Esophagus mucosa (tissue), 1 donor: ENCODE data around the gene PTPN7. TPM values are rescaled to one million over a fixed set of nuclear protein-coding genes. Genes with fewer than 3 reads are reported as not detected.

Experiments used
- ATAC-seq: fragments of 200-7000 bp; cut with Tn5 transposase; one replicate; pipeline ENCODE4 v1.9.1; 2020
- total RNA-seq: library from RNA; stranded (reverse); gene quantifications from one replicate; pipeline ENCODE4 v1.2.4, GENCODE V29; 2023
- donor health status: DM: yes; HTN: yes; CAD: no.

Gene PTPN7
- total RNA-seq, 1 donor from 2014 or later = 1.2 TPM

DNA sequence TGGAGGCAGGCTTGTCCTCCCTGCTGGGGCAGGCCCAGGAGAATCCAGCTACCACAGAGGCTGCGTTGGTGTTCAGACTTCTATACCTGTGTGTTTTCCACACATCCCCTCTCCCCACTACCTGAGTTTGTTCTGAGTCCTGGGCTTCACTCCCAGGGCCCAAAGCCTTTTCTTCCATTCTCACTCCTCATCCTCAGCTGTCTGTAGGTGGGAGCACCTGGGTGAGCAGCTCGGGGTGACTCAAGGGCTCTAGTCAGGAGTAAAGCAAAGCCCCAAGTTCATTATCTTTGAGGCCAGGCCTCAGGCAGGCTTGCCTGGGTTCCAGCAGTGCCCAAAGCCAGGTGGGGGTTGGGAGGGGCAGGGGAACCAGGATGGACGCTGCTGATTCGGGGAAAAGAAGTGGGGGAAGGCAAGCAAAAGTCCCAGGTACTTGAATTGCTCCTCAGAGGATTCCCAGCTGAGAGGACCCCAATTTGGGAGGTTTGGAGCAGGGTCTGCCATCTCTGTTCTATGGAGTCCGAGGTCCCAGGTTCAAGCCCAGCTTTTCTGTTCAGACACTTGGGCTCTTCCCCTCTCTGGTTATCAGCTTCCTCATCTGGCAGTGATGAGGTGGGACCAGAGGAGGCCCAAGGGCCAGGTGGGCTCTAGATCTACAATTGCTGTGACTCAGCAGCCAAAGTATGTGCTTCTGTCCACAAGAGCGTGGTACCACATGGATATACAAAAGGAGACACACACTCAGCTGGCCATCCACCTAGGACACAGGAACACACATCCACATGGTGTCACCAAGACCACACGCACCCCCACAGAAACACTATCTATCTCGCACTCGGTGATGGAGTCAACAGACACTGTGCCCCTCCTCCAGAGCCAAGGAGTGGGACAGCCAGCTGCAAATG lies 5.8 kb upstream of the PTPN7 start:
- ATAC-seq = no peak

DNA sequence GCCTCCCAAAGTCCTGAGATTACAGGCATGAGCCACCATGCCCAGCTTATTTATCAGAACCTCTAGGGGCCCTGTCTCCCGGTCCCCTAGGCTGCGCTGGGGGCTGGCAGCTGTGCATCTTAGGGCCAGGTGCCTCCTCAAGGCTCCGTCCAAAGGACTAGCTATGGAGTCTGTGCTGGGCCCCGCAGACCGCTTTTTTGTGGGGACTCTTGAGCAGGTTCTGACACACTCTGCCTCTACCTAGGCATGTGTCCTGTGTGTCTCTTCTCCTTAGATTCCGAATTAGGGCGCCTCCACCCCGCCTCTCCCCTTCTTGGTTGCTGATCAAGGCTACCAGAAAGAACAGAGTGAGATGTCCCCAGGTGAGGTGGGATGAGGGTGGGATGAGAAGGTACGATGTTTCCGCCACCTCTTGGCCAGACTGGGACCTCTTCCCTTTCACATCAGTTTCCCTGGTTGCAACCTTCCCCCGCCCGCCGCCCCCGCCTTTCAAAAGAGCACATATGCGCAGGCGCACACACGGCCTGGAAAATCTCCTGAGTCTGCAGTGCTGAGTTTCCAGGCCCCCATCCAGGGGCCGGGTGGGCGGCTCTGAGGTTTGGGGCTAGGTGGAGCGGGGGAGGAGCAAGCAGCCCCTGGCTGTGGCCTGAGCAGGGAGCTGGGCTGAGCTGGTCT lies 5.0 kb upstream of the PTPN7 start:
- ATAC-seq = no peak

DNA sequence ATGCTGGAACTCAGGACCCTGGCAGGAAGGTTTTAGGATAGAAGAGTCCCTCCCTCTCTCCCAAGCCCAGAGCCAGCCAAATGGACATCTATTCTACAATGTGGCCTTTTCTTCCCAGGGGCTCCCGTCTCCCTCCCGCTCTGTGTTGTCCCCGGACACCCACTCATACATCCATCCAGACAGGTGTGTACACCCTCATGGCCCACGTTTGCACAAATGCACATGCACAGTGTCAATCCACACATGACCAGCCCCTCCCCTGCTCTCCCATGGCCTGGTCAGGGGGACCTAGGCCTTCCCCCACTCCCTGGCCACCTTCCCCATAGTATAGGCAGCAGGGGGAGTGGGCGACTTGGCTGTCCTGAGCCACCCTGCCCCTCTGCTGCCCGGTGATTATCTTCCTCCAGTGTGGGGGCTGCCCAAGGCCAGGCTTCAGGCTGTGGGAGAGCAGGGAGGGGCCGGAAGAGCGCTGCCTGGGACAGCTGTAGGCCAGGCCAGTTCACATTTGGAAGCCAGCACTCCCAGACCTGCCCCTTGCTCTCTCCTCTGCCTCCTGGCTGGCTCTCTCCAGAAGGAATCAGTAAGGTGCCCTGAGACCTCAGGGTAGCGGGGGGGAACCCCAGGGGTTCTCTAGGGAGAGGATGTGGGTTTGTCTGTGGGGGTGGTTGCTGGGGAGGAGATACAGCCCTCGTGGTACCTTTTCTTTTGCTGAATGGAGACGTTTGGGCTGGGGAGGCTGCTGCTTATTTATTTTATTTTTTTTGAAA lies 4.1 kb upstream of the PTPN7 start:
- peak; percentile 25 for ATAC-seq

DNA sequence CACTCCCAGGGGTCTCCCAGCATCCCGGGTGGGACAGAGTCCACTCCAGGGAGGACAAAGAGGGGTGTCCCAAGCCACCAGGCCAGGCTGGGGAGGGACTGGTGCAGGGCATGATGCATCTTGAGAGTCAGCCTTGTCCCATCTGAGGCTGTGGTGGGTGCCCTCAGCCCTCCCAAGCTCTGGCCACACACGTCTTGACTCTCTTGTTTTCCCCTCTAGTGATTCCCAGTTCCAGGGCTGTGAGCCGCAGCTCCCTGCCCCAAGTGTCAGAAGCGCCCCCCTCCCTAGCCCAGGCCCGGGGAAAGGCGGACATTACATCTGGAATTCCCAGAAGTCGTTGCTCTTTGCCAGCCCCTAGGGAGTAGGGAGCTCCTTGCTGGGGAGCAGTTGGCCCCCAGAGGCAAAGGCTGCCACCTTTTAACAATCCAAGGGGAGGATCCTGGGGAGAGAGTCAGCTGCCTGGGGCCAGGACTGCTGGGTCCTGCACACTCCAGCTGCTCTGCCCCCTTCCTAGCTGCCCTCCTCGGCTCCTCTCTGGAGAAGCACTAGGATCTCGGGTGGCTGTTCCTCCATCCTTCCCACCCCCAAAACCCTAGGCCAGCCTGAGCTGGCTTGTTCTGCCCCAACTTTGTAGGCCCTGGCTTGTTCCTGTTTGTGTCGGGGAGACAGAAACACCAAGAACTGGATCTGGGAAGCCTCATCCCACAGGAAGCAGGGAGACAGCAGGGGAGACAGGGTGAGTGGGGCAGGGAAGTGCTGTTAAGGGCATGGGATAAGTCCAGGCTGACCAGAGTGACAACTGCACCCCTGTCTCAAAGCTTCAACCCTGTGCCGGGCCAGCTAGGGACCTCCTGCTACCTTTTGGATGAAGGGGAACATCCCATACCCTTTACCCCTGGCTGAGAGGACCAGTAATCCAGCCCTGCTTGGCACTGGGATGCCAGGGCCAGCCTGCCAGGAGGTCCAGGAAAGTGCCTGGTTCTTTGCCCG lies 3.2 kb upstream of the PTPN7 start:
- no peak for ATAC-seq

DNA sequence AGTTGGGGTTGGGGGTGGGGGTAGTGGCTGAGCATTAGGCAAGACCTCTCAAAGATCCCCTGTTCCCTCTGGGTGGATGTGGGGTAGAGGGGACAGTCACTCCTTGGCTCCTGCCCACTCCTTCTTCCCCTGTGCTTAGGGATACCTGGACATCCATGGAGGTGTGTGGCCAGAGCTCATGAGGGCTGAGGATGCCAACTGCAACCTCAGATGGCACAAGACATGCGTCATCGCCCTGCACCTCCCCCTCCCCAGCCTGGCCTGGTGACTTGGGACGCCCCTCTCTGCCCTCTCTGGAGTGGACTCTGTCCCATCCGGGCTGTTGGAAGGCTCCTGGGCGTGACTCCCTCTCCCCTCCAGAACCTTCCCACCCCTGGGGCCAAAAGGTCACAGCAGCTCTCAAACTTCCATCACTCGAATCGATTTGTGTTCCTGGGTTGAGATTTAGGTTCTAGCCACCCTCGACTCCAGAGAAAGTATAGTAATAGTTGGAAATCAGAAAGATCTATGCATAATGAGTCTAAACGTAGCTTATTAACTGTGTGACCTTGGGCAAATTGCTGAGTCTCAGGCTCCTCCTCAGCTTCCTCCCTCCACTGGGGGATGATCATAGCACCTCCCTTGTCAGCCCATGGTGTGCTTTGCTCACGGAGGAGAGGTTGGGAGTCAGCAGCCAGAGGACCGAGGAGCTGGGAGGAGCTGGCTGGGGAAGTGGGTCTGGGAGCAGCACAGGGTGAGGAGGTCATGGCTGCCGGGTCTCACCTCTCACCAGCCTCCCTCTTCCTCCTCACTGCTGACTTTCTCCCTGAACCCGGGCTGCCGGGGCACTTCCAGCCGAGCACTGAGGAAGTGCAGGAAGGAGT lies 2.2 kb upstream of the PTPN7 start:
- ATAC-seq = no peak

DNA sequence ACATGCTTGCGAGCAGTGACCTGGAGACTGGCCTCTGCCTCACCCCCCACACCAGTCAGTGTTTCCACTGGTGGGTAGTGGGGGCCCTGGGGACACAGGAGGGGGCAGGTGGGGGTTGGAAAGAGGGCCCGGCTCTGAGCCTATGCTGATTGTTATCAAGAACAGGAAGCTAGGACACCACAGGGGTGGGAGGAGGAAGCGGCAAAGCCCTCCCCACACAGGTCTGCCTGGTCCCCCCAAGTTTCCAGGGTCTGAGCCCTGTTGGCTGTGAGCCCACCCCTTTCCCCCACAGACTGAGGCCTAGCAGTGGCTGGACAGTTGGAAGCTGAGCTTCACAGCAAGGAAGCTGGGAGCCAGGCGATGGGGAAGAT lies 1.6 kb upstream of the PTPN7 start:
- ATAC-seq = no peak

DNA sequence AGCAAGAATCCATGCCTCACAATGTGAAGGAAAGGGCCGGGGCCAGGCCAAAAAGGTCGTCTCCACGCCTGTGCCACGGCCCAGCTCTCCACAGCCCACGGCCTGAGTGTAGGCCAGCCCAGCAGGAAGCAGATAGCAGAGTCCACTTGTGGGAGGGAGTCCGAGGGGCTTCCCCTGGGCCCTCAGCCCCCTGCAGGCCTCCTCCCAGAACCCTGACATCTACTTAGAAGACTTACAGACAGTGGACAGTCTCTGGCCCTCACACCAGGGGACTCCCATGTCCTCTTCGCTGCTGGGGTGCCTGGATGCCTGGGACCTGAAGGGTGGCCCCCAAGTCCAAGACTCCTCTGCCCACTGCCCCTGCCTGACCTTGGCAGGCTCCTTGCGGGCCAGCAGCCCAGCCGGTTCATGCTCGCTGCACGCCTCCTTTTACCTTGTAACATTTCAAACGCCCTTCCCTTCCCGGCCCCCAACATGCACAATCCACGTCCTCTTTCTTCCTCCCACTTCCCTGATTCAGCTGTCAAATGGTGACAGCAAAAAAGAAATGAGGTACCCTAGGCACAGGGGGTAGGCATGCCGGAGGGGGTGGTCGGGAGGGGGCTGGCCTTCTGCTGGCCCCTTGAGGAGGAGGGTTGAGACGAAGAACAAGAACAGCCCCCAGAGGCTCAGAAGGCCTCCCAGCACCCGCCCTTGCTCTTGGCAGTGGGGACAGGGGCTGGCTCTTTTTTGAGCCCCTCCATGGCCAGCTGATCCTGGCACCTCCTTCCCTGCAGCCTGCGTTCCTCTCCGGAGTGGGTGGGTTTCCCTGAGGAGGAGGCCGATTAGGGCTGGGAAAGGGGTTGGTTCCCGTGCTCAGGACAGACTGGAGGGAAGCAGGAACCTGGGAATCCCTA lies 997 bp upstream of the PTPN7 start:
- ATAC-seq = no peak

DNA sequence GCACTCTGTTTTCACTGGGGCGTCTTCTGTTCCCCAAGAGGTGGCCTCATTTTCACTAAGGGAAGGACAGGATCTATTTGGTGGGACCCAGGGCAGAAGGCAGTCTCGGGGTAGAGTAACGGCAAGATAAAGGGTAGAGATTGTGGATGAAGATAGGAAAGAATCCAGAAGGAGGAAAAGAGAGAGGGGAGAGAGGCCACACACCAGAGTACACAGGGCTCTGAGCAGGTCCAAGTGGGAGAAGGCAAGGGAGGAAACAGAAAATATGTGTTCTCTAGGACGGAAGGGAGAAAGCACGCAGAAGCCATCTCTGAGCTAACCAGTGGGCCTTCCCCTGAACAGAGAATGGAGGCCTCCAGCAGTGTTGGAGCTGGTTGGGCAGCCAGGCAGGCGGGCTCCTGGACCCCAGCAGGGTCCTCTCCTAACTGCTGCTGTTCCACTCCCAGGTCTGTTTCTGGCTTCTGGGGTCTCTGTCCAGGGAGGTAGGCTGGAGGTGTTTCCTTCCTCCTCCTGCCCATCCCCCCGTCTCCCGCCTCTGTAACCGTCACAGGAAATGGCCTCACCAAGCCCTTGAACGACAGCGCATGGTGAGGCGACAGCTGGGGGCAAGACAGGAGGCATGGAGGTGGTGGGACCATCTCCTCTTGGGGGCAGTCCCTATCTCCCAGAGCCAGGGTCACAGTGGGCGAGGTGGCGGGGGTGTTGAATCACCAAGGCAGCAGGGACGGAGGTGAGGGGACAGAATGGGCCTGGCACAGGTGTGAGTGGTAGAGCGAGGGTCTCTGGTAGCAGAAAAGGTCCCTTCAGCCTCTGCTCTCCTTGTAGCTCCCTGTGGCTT lies 649 bp downstream of the PTPN7 start:
- ATAC-seq = no peak

DNA sequence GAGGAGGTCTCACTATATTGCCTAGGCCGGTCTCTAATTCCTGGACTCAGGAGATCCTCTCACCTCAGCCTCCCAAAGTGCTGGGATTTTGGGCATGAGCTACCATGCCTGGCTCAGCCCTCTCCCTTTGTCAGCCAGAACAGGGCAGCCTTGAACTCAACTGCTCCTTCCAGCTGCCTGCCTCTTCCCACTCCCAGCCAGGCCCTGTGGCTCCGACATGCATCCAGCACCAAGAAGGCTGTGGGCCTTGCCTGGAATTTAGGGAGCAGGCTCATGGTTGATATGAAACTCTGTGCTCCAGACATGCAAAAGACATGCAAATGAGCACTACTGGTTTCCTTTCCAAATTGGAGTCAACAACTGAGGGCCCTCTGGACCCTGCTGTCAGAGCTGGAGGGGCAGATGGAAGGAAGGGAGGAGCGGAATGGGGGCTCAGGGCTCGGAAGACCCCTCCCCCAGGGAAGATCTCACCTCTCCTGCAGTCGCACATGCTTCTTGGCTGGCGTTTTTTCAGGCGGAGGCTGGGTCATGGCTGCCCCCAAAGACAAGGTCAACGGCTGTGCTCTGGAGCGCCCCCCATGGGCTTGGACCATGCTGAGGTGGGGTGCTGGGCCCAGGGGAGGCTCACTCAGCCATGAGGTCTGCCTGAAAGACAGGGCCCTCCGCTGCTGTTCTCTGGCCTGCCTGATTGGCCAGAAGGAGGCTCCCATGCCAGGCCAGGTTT lies 1.4 kb downstream of the PTPN7 start:
- ATAC-seq = no peak

DNA sequence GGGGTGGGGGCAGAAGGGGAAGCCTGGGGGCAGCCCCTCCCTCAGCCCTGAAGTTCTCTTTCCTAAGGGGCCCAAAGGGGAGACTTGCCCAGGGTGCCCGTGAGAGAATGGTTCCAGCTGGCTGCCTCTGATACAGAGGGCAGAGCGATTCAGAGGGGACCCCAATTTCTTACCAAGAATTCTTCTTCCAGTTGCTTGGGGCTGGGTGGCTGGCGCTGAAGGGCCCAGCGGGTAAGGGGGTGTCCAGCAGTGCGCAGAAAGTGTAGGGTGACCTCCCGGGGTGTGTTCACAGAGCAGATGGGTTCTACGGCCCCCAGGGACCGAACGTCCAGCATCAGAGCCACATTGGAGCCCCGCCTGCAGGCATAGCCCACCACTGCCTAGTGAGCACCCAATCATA lies 2.5 kb downstream of the PTPN7 start:
- ATAC-seq = no peak

DNA sequence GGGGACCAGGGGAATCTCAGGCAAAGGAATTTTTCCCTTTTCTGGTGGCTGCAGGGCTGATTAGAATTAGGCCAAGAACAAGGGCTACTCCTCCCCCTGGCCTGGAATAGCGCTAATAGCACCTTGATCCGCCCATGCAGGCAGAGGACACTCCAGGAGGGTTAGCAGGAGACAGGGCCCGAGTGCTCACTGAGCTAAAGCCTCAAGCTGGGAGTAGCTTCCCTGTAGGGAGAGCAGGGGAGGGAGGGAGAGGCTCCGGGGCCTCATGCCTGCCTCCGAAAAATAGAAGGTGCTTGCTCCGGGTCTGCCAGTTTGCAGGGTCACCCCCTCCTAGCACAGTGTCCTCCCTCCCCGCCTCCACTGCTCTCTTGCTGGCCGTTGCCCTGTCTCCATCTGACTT lies 3.8 kb downstream of the PTPN7 start:
- ATAC-seq = no peak

DNA sequence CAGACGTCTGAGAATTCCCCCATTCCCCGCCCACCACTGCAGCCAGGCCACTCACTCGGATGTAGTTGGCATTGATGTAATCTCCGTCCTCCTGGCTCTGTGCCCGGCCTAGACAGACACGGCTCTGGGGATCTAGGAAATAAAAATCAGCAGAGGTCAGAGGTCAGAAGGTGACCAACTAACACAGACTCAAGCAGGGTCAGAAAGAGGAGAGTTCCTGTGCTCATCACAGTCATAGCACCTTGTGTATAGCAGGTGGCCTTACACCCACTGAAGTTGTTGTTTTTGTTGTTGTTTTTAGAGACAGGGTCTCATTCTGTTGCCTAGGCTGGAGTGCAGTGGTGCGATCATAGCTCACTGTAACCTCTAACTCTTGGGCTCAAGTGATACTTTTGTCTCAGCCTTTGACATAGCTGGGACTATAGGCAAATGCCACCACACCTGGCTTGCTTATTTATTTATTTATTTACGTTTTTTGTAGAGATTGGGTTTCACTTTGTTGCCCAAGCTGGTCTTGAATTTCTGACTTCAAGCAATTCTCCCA lies 4.9 kb downstream of the PTPN7 start:
- ATAC-seq = no peak

DNA sequence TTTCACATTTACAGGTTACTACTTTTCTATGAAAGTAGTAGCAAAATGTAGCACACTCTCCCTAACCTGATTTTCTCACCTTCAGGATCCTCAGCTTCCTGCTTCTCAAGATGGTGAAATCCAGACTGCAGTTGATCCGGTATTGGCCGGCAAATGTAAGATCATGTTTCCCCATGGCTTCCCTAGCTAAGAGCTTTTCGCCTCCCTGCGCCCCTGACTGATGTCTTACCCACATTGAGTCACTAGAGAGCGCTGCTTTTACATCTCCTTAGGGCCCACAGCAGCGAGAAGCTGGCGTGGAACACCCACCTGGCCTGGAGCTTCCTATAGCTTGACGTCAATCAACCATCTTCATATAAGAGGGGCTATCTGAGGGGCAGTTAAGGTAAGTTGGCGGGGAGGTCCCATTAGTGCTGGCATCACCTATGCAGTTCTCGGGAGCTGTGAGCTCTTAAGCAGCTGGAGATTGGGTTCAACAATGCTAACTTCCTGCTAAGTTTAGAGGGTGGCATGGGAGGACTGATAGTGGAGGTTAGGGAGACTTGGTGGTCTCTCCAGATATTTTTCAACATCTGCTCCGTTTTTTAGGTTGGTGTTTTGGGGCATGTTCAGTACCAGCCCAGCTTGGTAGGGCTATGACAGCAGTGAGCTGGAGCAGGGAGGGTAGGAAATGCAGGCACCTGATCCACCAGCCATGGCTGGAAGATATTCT lies 5.5 kb downstream of the PTPN7 start:
- peak; percentile 66 for ATAC-seq

DNA sequence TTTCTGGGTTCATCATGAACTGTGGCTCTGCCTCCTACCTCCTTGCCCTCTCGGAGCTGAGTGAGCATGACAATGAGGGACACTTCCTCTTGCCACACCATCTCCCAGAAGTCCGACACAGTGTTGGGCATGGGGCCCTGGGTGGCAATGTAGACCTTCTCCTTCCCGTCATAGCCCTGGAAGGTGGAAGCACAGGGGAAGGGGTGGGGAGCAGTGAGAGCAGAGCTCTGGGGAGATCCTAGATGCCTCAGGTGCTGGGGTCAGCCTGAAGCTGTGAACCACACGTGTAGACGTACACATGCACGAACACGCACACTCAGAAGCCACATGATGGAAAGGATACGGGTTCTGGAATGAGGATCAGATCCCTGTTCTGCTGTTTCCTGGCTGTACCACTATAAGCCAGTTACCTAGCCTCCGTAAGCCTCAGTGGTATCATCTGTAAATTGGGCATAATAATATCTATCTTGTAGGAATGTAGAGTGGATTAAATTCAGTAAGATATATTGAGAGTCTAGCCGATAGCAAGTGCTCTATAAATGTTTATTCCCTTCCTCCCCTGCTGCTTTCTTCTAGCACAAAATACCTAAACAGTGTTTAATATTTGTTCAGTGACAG lies 6.1 kb downstream of the PTPN7 start:
- no peak for ATAC-seq

DNA sequence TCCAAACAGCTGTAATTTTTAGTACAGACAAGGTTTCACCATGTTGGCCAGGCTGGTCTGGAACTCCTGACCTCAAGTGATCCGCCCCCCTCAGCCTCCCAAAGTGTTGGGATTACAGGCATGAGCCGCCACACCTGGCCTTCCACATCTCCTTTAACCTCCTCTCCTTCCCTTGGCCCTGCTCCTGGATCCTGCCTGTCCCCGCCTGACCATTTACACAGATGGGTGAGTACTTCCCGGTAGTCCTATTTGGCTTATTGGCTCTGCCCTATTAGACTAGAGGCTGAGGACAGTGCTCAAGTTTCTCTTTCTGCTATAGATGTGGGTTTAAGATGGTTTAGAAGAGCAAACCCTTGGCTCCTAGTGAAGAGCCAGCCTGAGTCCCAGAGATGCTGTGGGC lies 7.1 kb downstream of the PTPN7 start:
- ATAC-seq = no peak

DNA sequence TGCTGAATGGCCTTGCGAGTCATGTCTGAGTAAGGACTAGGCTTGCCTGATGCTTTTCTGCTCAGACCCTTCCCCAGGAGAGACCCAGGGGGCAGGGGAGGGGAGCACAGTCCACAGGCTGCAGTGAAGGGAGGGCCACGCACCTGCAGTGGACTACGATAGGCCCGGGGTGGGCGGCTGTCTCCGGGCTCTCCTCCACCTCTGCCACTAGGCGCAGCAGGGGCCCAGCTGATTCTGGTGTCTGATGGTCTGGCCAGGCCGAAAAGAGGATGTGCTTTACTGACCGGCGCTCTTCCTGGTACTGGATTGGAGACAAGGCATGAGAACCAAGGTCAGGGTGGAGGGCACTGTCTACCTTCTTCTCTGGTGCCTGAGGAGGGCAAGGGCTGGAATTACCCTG lies 8.0 kb downstream of the PTPN7 start:
- ATAC-seq = no peak

DNA sequence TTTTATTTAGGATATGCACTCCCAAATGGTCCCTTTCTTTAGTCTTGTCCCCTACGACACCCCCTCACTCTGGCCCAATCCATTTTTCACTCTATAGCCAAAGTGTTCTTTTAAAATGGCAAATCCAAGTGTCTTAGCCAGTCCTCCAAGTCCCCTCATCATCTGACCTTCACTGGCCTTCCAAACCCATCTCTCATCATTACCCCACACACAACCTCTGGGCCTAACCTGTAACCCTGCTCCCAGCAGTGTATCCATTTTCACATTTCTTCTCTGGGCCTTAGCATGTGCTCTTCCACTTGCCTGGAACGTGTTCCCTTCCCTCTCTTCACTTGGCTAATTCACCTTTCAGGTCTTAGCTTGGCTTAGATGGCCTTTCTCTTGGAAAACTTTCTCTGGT lies 9.4 kb downstream of the PTPN7 start:
- no peak for ATAC-seq
